ENCODE results near the gene GC.

Gene GC

DNA sequence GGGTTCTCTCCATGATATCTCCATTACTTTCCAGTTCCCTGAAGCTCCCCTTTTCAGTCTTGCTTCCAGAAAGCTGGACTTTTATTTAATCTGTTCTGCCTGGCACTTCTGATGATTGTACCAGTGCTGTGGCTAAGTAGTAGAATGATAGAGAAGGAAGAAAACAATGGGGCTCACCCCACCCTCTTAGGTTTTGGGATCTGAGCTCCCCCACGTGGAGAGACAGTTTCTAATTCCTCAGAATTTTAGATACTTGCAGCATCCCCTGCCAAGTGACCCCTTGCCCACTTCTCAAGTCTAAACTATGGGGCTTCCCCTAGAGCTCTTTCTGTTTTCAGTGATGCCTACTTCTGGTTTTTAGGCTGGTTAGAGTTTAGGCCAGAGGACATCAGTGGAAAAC is 73.9 kb downstream of the GC start:
- DNase-seq (ENCODE audit: extremely low read depth, low read depth), result no peak
- H3K4me3 ChIP-seq (replicated peaks; ENCODE audit: low read depth, low read length), result no peak overlapping the region
- TF ChIP-seq, protein P1, sequence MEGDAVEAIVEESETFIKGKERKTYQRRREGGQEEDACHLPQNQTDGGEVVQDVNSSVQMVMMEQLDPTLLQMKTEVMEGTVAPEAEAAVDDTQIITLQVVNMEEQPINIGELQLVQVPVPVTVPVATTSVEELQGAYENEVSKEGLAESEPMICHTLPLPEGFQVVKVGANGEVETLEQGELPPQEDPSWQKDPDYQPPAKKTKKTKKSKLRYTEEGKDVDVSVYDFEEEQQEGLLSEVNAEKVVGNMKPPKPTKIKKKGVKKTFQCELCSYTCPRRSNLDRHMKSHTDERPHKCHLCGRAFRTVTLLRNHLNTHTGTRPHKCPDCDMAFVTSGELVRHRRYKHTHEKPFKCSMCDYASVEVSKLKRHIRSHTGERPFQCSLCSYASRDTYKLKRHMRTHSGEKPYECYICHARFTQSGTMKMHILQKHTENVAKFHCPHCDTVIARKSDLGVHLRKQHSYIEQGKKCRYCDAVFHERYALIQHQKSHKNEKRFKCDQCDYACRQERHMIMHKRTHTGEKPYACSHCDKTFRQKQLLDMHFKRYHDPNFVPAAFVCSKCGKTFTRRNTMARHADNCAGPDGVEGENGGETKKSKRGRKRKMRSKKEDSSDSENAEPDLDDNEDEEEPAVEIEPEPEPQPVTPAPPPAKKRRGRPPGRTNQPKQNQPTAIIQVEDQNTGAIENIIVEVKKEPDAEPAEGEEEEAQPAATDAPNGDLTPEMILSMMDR (IDR thresholded peaks at IDR 0.05; ENCODE audit: low read depth, low read length, missing control alignments), result no peak

DNA sequence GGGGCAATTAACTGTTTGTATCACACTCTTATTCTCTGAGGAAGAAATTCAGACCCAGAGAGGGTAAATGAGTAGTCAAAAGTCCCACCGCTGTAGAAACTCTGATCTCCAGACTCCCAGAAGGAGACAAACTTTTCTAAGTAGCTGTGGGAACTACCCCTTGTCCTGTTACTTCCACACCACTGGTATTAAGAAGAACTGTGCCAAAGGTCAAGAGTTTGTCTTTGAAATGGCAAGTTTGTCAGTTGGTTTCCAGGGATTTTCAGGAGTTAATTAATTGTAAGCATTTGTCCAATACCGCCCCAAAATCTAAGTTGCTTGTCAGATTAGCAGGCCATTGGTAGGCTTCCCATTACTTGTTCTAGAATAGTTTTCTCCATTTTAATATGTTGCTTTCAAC is 85.7 kb downstream of the GC start:
- TF ChIP-seq, protein P1 (IDR thresholded peaks at IDR 0.05; ENCODE audit: low read depth, low read length, missing control alignments), result no peak
- H3K4me3 ChIP-seq (replicated peaks; ENCODE audit: low read depth, low read length), result no peak overlapping the region

DNA sequence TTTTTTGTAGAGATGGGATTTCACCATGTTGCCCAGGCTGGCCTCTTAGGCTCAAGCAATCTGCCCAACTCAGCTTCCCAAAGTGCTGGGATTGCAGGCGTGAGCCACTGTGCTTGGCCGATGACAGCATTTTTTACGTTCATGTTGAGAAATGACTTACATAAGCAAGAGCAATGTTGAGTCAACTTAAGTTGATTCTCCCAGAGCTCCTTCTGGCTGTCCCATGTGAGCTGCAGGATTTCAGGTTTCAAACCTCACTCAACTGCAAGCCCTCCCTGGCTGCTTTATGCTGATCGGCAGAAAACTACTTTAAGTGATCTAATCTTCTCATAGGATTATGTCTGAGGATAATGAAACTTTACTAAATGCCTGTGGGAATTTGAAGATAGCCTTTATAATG is 86.8 kb downstream of the GC start:
- H3K4me3 ChIP-seq (replicated peaks; ENCODE audit: low read depth, low read length), result no peak overlapping the region
- no peak for DNase-seq (ENCODE audit: extremely low read depth, low read depth)
- TF ChIP-seq, protein P1 (IDR thresholded peaks at IDR 0.05; ENCODE audit: low read depth, low read length, missing control alignments), result no peak

More for the DNA sequence above, 85.7 kb downstream of the GC start:
- DNase-seq (ENCODE audit: extremely low read depth, low read depth), result no peak

DNA sequence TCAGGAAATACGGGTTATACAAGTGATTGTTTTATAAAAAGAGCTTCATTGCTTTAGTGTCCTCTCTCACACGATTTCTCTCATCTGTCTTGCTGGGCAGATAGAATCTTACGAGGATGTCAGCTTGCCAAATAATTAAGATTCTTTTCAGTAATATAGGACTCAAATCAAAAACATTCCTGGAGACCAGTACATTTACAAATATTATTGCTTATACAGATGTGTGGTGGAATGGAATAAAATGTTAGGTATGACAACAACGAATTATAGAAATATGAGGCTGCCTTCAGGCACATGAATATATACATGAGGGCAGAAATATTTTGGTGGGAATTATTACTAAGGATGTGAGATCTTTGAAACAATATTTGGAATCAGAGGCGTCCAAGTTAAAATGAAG is 88.9 kb downstream of the GC start:
- H3K4me3 ChIP-seq (replicated peaks; ENCODE audit: low read depth, low read length), result no peak overlapping the region
- no peak for DNase-seq (ENCODE audit: extremely low read depth, low read depth)
- TF ChIP-seq, protein P1 (IDR thresholded peaks at IDR 0.05; ENCODE audit: low read depth, low read length, missing control alignments), result no peak

DNA sequence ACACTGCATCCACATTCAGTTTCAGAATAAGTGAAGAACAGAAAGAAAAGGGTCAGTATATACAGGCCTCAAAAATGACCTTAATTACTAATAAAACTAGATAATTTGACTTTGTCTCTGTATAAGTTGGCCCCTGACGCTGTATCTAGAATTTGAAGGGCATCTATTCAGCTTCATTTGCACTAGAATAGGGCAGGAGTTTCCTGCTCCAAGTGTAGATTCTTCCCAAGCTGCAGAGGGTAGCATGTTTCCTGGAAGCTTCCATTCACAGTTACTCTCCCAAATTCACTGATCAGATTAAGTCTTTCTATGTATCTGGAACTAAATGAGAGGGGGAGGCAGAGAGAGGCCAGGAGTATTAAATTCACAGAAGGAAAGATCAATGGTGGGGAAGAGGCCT is 90.9 kb downstream of the GC start:
- TF ChIP-seq, protein P1 (IDR thresholded peaks at IDR 0.05; ENCODE audit: low read depth, low read length, missing control alignments), result no peak
- DNase-seq (ENCODE audit: extremely low read depth, low read depth), result no peak
- no peak overlapping the region for H3K4me3 ChIP-seq (replicated peaks; ENCODE audit: low read depth, low read length)

DNA sequence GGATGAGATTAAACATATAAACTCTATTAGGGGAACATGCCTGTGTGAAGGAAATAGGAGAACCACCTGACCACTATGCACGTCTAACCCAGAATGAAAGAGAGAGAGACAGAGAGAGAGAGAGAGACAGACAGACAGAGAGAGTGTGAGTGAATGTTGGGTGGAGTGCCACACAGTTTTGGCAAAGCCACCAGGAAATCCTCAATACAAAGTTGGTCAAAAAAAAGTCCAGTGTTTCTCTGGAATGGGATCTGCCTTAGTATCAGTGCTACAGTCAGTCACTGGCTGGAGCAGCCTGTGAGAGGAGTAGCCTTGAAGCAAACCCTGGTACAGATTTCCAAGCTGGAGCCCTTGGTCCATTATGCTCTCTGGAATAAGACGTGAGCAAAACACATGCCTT is 91.7 kb downstream of the GC start:
- no peak overlapping the region for H3K4me3 ChIP-seq (replicated peaks; ENCODE audit: low read depth, low read length)
- DNase-seq (ENCODE audit: extremely low read depth, low read depth), result no peak
- TF ChIP-seq, protein P1 (IDR thresholded peaks at IDR 0.05; ENCODE audit: low read depth, low read length, missing control alignments), result no peak
